ENCODE results near the gene JUN.

JUN gene

DNA sequence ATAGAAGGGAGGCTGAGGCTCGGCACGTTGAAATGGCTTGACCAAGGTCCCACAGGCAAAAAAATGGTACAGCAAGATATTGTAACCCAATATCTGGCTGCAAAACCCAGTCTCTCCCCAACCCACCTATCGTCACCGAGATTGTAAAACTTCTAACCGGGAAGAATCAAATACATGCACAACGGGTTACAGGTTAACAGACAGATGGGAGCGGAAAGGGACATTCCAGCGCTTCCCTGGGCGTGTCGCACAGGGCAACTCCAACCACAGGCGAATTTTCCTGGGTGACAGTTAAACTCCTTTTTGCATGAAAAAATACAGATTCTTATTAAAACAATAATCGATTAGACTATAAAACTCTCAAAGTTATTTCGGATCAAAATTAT lies 31.8 kb upstream of the JUN start:
- TF ChIP-seq MAX (IDR thresholded peaks at IDR 0.05; ENCODE audit: low read depth, low read length), result no peak
- no peak for TF ChIP-seq POLR2A (IDR thresholded peaks at IDR 0.05; ENCODE audit: extremely low read depth, insufficient read length)
- TF ChIP-seq, protein P1, sequence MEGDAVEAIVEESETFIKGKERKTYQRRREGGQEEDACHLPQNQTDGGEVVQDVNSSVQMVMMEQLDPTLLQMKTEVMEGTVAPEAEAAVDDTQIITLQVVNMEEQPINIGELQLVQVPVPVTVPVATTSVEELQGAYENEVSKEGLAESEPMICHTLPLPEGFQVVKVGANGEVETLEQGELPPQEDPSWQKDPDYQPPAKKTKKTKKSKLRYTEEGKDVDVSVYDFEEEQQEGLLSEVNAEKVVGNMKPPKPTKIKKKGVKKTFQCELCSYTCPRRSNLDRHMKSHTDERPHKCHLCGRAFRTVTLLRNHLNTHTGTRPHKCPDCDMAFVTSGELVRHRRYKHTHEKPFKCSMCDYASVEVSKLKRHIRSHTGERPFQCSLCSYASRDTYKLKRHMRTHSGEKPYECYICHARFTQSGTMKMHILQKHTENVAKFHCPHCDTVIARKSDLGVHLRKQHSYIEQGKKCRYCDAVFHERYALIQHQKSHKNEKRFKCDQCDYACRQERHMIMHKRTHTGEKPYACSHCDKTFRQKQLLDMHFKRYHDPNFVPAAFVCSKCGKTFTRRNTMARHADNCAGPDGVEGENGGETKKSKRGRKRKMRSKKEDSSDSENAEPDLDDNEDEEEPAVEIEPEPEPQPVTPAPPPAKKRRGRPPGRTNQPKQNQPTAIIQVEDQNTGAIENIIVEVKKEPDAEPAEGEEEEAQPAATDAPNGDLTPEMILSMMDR (IDR thresholded peaks at IDR 0.05; ENCODE audit: low read depth, low read length), result no peak
- TF ChIP-seq MYC (IDR thresholded peaks at IDR 0.05; ENCODE audit: low read depth, low read length), result no peak

GRCh38 chr1:58815069-58815685 lies 31.3 kb upstream of the JUN start:
- TF ChIP-seq, protein P1 (IDR thresholded peaks at IDR 0.05; ENCODE audit: low read depth, low read length), result no peak
- TF ChIP-seq MAX (IDR thresholded peaks at IDR 0.05; ENCODE audit: low read depth, low read length) (no peak), MYC (IDR thresholded peaks at IDR 0.05; ENCODE audit: low read depth, low read length) (peak; percentile 54; the same call in 1 of the 2 replicates), POLR2A (IDR thresholded peaks at IDR 0.05; ENCODE audit: extremely low read depth, insufficient read length) (no peak)
- peak; percentile 92 for DNase-seq (ENCODE audit: low read depth)
- H3K4me3 ChIP-seq (ENCODE audit: low read depth, low read length), result peak overlapping the region; percentile 69

More for the DNA sequence above, 31.8 kb upstream of the JUN start:
- DNase-seq (ENCODE audit: low read depth), result no peak
- H3K4me3 ChIP-seq (ENCODE audit: low read depth, low read length), result peak overlapping the region; percentile 69

GRCh38 chr1:58814251-58815068 lies 30.6 kb upstream of the JUN start:
- TF ChIP-seq MYC (IDR thresholded peaks at IDR 0.05; ENCODE audit: low read depth, low read length) (no peak), MAX (IDR thresholded peaks at IDR 0.05; ENCODE audit: low read depth, low read length) (no peak), POLR2A (IDR thresholded peaks at IDR 0.05; ENCODE audit: extremely low read depth, insufficient read length) (no peak)
- TF ChIP-seq, protein P1 (IDR thresholded peaks at IDR 0.05; ENCODE audit: low read depth, low read length), result no peak
- H3K4me3 ChIP-seq (ENCODE audit: low read depth, low read length), result peak overlapping the region; percentile 25
- peak; percentile 41 for DNase-seq (ENCODE audit: low read depth)

- TF ChIP-seq MYC (IDR thresholded peaks at IDR 0.05; ENCODE audit: low read depth, low read length) (no peak), MAX (IDR thresholded peaks at IDR 0.05; ENCODE audit: low read depth, low read length) (no peak), POLR2A (IDR thresholded peaks at IDR 0.05; ENCODE audit: extremely low read depth, insufficient read length) (no peak)
- TF ChIP-seq, protein P1 (IDR thresholded peaks at IDR 0.05; ENCODE audit: low read depth, low read length), result no peak
- DNase-seq (ENCODE audit: low read depth), result no peak
- no peak overlapping the region for H3K4me3 ChIP-seq (ENCODE audit: low read depth, low read length)
Observed at GRCh38 chr1:58813801-58814200, 30.0 kb upstream of the JUN start.

DNA sequence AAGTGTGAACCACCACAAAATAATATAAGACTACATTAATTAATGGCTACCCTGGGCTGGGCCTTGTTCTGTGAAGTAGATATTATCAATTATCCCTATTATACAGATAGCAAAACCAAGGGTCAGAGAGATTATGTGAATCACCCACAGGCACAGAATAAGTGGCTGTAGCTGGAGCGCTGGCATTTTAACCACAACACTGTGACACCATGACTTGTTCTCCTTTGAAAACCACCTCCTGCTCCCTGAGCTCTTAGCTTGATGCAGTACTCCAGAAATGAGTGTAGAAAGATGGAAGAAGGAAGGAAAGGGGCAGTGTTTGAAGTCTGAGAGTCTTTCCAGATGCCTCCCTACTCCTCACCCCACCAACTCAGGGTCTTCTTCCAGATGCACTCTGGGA lies 29.5 kb upstream of the JUN start:
- TF ChIP-seq, protein P1 (IDR thresholded peaks at IDR 0.05; ENCODE audit: low read depth, low read length), result no peak
- TF ChIP-seq POLR2A (IDR thresholded peaks at IDR 0.05; ENCODE audit: extremely low read depth, insufficient read length) (no peak), MYC (IDR thresholded peaks at IDR 0.05; ENCODE audit: low read depth, low read length) (no peak), MAX (IDR thresholded peaks at IDR 0.05; ENCODE audit: low read depth, low read length) (no peak)
- no peak overlapping the region for H3K4me3 ChIP-seq (ENCODE audit: low read depth, low read length)
- peak; percentile 56 for DNase-seq (ENCODE audit: low read depth)
